ENCODE results near the gene CASP6.

Gene CASP6

DNA sequence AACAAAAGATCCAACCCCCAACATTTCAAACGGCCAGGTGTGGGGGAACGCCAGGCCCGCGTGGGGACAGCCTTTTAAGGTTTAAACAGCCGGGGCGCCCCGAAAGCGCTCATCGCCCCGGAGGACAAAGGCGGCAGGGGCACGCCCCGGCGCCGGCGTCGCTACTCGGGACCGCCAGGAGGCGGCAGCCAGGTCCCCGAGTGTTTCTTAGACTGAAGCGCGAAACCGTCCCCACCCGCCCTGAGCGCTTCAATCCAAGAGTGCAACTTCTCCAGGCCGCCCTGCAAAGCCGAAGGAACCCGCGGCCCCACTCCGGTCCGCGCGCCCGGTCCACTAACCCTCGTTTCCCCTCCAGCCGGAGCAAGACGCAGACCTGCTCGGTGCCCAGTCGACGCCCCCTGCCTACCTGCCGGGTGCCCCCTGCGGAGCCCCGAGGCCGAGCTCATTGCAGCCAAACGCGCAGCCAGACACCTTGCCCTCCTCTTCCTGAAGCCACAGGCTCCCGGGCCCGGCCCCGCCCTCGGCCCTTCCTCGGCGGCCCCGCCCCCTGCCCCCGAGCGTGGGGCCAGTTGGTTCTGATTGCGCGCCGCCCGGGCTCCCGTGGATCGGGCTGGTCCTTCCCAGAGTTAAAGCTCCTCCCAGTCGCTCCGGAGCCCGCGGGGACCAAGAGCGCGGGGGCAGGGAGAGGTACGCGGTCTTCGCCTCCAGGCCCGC, at the start of gene CASP6:
CASP6 (minus strand) TSS at position 496 of the 714 bp plus-strand sequence; CDS start at position 446, 50 bp downstream.
- DNase-seq: peak; percentile 77

- no peak for DNase-seq
Observed at GRCh38 chr4:109752525-109752924, 49.3 kb upstream of the CASP6 start.

DNA sequence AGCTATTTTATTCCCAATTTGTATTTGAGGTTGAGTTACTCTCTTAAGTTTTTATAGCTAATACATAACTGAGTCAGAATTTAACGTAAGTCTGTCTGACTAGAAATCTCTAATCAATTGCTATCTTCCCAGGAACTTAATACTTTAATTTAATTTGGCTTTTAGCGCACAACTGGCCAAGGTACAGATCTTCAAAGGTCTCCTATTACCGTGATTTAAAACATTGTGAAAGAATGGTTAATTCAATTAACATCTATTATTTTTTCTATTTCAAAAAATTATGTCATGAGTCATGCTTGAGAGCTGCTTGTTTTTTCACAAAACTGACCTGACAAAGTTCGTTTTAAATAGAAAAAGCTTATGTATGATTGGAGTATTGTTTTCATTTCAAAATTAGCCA, 48.6 kb upstream of the CASP6 start:
- no peak for DNase-seq

DNA sequence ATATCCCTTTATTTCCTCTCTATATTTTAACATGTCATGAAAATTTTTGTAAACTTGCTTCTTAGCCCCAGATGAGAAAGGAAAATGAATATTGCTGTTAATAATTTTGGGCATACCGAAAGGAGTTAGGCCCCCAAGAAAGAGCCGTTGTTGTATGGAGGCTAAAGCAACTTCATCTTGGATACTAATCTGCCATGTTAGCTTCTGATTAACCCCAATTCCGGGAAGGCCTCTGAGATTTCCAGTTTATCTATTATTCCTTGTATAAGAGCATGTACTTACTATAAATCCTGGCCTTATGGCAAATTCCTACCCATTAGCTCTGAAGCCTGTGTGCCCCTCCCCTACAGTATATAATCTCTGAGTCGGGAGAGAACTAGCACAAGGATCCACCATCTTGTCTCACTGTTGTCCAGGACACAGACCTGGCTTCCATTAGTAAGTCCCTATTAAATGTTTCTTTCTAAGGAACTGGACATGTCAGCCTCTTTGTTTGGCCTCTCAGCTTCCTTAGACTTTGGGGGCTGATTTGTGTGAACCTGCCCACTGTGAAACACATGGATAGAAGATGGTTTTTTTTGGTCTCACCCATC, 47.5 kb upstream of the CASP6 start:
- no peak for DNase-seq

GRCh38 chr4:109749388-109750082, 46.3 kb upstream of the CASP6 start:
- no peak for DNase-seq

GRCh38 chr4:109748114-109748513, 44.9 kb upstream of the CASP6 start:
- no peak for DNase-seq

DNA sequence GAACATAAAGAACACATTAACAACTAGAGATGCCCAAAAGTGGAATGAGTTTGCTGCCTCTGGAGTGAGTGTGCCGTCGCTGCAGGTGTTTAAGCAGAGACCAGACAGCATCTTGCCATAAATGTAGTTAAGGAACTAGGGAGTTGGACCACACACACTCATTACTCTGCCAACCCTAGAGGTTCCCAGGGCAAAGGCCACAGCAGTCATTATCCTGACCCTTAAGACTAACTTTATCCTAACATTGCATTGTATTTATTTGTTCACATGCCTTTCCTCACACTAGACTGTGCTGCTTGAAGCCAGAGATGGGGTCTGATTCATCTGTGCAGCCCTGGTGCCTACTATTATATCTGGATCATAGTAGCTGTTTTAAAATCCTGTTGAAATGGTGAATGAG, 43.5 kb upstream of the CASP6 start:
- no peak for DNase-seq

DNA sequence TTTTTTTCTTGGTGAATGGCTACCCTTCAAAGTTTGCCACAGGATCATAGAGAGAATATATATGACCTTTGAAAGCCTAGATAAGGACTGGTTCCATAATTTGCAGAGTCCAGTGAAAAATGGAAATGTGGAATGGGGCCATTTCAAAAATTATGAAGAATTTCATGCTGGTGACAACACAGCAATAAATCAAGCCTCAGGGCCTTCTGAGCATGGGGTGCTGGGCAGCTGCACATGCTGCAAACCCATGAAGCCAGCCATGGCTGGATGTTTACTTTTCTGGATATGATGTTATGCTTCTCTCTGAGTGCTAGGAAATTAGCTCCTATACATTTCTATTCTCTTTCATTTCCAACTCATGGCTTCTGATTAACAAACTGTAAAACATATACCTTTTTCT, 42.6 kb upstream of the CASP6 start:
- no peak for DNase-seq

DNA sequence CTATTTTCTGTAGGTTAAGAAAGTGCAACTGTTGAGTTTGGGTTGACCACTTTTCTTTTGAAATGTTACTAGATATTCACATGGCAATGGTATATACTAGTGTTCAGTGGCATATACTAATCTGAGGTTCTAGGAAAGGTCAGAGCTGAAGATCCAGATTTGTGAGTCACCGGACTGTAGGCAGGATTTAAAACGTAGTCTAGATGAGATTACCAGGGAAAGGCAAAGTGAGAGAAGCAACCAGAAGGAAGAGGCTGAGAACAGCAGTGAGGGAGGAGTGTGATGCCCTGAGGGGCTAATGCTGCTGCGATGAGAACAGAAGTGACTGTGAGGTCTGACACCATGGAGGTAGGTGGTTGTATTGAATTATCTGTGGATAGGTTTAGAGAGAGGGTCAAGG, 36.3 kb upstream of the CASP6 start:
- no peak for DNase-seq

DNA sequence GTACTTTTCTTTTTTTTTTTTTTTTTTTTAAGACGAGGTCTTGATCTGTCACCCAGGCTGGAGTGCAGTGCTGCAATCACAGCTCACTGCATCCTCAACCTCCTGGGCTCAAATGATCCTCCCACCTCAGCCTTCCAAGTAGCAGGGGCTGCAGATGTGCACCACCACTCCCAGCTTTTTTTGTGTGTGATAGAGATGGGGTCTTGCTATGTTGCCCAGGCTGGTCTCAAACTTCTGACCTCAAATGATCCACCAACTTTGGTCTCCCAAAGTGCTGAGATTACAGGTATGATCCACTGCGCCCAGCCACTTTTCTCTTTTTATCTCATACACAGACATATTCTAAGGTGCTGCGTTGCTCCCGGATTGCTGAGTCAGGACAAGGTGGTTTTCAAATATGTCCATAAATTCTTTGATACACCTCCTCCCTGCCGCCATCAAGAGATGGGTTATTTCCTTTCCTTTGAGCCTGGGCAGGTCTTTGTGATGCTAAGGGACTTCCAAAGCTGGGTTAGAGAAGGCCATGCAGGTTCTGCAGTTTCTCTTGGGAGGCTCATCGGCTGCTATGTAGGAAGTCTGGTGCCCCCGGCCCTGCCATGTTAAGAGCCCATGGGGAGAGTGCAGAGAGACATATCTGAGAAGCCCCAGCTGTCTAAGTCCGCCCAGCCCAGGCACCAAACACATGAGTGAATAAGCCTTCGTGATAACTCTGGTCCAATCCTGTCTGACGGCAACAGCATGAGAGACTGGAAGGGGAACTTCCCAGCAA, 35.0 kb upstream of the CASP6 start:
- DNase-seq: no peak

GRCh38 chr4:109735566-109736365, 32.5 kb upstream of the CASP6 start:
- no peak for DNase-seq

DNA sequence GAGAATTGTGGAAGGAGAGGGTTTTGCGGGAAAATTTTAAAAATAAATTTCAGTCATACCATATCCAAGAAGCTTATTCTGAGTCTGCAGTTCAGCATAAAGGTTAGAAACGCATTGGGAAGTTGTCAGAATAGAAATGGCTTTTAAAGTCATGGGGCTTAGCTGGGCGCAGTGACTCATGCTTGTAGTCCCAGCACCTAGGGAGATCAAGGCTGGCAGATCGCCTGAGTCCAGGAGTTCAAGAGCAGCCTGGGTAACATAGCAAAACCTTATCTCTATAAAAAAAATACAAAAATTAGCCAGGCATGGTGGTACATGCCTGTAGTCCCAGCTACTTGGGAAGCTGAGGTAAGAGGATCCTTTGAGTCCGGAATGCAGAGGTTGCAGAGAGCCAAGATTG, 30.5 kb upstream of the CASP6 start:
- no peak for DNase-seq

DNA sequence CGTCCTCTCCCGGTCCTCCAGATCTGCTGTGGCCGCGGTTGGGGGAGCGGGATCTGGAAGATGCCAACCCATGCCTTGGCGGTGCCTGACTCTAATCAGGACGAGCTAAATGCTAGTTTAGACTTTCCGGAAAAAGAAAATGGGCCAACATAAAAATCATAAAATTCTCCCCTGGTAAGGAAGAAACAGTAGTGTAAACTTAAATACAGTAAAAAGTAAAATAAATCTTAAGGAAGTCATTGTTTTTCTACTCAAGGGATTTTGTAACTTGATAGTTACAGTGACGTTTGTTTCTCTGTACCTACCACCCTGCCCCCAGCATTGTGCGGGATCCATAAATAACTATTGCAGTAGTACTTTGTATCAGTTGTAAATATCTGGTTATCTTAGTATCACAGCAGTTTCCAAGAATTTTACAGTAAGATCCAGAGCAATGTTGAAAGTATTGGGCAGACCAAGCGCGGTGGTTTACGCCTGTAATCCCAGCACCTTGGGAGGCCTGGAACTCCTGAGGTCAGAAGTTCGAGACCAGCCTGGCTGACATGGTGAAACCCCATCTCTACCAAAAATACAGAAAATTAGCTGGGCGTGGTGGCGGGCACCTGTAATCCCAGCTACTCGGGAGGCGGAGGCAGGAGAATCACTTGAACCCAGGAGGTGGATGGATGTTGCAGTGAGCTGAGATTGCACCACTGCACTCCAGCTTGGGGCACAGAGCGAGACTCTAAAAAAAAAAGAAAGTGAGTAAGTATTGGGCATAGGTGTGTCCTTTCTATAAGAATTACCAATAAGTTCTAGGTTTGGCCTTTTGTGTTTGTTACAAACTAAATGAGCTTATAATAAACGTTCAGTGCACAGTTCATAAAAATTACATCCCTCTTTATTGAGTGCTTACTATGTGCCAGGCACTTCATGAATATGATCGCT, 27.6 kb upstream of the CASP6 start:
- DNase-seq: no peak

- DNase-seq: peak; percentile 77
Observed at GRCh38 chr4:109729718-109730618, 26.7 kb upstream of the CASP6 start, which contains the start of gene PLA2G12A. Gene PLA2G12A (minus strand): TSS chr4:109730070. CDS start chr4:109729809, 261 bp downstream.

DNA sequence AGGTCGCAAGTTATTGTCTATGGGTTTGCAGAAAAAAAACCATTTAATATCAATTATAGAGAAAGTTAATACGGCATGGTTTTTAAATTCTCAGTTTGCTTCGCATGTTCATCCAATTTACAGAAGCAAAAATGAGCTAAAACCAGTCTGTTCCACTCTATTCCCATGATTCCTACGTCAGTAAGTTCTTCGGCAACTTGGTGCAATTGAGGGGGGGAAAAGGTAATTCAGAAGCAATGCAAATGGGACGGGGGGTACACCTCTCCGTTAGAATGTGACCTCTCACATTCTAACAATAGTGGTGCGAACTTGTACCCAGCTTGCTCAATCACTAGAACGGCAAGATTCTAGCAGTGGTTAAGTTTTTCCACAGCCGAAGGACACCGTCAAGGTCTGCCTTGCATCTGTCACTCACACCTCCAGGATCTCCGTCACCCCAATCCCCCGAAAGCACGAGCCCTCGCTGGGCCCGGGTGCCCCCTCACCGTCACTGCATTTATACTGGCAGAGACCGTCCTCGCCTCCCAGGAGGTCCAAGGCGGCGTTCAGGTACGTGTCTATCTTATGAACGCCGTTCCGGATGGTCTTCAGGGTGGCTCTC, 26.0 kb upstream of the CASP6 start:
- DNase-seq: peak; percentile 13

- no peak for DNase-seq
Observed at GRCh38 chr4:109728385-109728784, 25.1 kb upstream of the CASP6 start.

GRCh38 chr4:109723110-109723509, 19.9 kb upstream of the CASP6 start:
- DNase-seq: no peak

GRCh38 chr4:109722357-109722756, 19.1 kb upstream of the CASP6 start:
- no peak for DNase-seq

- DNase-seq: no peak
Observed at GRCh38 chr4:109721033-109721432, 17.8 kb upstream of the CASP6 start.

- DNase-seq: no peak
Observed at GRCh38 chr4:109719604-109720003, 16.4 kb upstream of the CASP6 start.
